Activated CD4-positive, alpha-beta T cell treated with anti-CD3 and anti-CD28 coated beads for 36 hours (primary cell): ENCODE data around the gene FHL3. TPM values are rescaled to one million over a fixed set of nuclear protein-coding genes. Genes with fewer than 3 reads are reported as not detected.

Experiments
- ATAC-seq: fragments of 200-7000 bp; cut with Tn5 transposase; one replicate; pipeline ENCODE4 v1.10.0; 2021; ENCODE audit warnings: mild to moderate bottlenecking, moderate library complexity
- CTCF ChIA-PET: fragments of 350-600 bp; sonication (Branson Sonifier 250); formaldehyde crosslinking; loops from one replicate; lab custom pipeline; 2021; ENCODE audit warnings: antibody characterized with exemption; lab: Charles Lee
- POLR2A ChIA-PET: fragments of 350-600 bp; sonication (Branson Sonifier 250); formaldehyde crosslinking; loops from one replicate; lab custom pipeline; 2021; ENCODE audit warnings: antibody characterized with exemption, inconsistent platforms; lab: Charles Lee
- DNase-seq: peaks from one replicate; pipeline ENCODE4 v3.0.0-alpha.2; 2020
- H3K27ac Mint-ChIP-seq: one replicate; pipeline ENCODE4 v1.8.0; 2021; ENCODE audit warnings: mixed read lengths
- H3K27me3 Mint-ChIP-seq: one replicate; pipeline ENCODE4 v1.8.0; 2021; ENCODE audit warnings: mixed read lengths
- H3K36me3 Mint-ChIP-seq: one replicate; pipeline ENCODE4 v1.8.0; 2021; ENCODE audit warnings: low read depth, mixed read lengths
- H3K4me1 Mint-ChIP-seq: one replicate; pipeline ENCODE4 v1.8.0; 2021; ENCODE audit warnings: mixed read lengths
- H3K4me3 Mint-ChIP-seq: one replicate; pipeline ENCODE4 v1.8.0; 2021; ENCODE audit warnings: mild to moderate bottlenecking, moderate library complexity, mixed read lengths
- H3K9me3 Mint-ChIP-seq: one replicate; pipeline ENCODE4 v1.8.0; 2021; ENCODE audit warnings: low read depth, mixed read lengths
- intact Hi-C, 2 experiments: fragments of 100-400 bp; cut with DNase I in 1 of 2; cut with micrococcal nuclease in 1 of 2; formaldehyde crosslinking; loops; one replicate each; pipeline versions ENCODE4 v1.14.2 to v1.15.1; 2022 to 2024; cut with DNase I, micrococcal nuclease
- total RNA-seq, 2 experiments: library from RNA; stranded (reverse); gene quantifications; one replicate each; pipeline ENCODE4 v1.2.3, GENCODE V29; 2021

The FHL3 gene
- total RNA-seq, 2 experiments from 2014 or later = 21.1 to 23.8 TPM

DNA sequence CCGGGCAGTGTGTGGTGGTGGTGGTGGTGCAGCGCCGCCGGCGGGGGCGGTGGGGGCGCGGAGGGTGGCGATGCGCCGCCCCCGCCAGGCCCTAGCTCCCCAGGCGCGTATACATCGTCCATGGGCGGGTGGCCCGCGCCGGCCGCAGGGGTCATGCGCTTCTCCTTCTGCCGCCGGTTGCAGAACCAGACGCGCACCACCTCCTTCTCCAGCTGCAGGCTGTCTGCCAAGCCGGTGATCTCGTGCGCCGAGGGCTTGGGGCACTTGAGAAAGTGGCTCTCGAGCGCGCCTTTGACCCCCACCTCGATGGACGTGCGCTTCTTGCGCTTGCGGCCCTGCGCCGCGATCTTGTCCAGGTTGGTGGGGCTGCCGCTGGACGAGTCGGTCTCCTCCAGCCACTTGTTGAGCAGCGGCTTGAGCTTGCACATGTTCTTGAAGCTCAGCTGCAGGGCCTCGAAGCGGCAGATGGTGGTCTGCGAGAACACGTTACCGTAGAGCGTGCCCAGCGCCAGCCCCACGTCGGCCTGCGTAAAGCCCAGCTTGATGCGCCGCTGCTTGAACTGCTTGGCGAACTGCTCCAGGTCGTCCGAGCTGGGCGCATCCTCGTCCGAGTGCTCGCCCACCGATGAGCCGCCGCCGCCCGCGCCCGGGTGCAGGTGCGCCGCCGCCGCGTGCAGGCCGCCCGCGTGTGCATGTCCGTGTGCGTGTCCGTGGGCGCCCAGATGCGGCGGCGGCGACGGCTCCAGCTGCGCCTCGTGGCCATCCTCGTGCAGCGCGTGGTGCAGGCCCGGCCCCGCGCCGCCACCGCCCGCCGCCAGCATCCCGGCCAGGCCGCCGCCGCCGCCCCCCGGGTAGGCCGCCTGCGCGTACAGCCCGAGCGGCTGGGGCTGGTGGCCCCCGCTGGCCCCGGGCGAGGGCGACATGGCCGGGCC lies 40.4 kb upstream of the FHL3 start:
- H3K4me3 Mint-ChIP-seq = peak overlapping the region; percentile 14
- peak; percentile 34 for DNase-seq
- peaks cover 11% of the 10 kb centered on the region for H3K4me1 Mint-ChIP-seq
- H3K27ac Mint-ChIP-seq = no peak overlapping the region
- intact Hi-C loops = loop anchor here in 1 of 2 experiments (1.0 to 5.0 kb wide), 2 partner anchors 15 to 772 kb away; no protein-coding TSS in a partner anchor
- H3K9me3 Mint-ChIP-seq = no peaks in the 10 kb centered on the region
- ChIA-PET CTCF (interaction anchor here (0.7 to 1.4 kb wide), 3 partner anchors 13 to 18 kb away, joined by 3 to 4 read pairs (median 3); no protein-coding TSS in a partner anchor), POLR2A (interaction anchor here (0.8 kb wide), 1 partner anchor 18 kb away, joined by 3 read pairs; no protein-coding TSS in a partner anchor)
- peak; percentile 1 for ATAC-seq
- H3K27me3 Mint-ChIP-seq = peaks cover 49% of the 10 kb centered on the region
- H3K36me3 Mint-ChIP-seq = no peaks in the 10 kb centered on the region

DNA sequence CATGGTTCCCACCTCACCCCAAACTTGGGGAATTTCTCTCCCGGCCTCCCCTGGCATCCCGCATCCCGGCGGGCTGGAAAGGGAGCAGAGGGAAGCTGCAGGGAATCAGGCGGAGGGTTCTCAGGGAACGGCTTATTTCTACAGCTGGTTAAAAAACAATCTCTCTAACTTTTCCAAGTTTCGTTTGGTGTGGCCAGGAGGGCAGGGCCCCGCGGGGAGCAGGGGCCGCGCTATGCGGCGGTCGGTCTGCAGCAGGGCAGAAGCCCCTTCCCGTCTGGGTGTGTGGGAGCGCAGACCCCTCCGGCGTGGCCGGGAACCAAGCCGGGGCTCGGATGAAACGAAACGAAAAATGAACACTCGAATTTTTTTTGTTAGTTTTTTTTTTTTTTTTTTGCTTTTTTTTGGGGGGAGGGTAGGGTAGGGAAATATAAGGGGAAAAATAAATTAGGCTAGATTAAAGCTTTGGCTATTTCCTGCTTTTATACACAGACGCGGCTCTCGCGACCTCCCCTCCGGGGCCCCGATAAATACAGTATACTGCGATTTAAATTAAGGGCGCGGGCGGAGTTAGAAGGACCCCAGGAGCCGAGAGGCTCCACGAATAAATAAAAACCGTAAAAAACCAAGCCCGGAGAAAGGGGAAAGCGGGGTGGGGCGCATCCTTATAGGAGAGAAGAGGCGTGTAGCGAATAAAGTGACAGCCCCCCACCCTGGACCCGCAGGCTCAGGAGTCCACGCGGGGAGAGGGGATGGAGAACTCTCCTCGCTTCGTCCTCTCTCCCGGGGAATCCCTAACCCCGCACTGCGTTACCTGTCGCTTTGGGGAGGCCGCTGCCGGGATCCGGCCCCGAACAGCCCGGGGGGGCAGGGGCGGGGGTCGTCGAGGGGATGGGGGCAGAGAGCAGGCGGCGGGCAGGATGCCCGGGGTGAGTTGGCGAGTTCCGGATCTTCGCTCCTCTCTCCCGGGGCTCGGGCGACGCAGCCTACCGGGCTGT lies 39.2 kb upstream of the FHL3 start:
- intact Hi-C loops = loop anchor here in 1 of 2 experiments (5.0 kb wide), 1 partner anchor 773 kb away; no protein-coding TSS in a partner anchor
- DNase-seq = no peak
- ChIA-PET POLR2A (no interaction called here), CTCF (interaction anchor here (0.7 to 1.2 kb wide), 3 partner anchors 12 to 17 kb away, joined by 3 to 4 read pairs (median 3); no protein-coding TSS in a partner anchor)
- Mint-ChIP-seq H3K9me3 (no peaks in the 10 kb centered on the region), H3K4me1 (peaks cover 11% of the 10 kb centered on the region), H3K27ac (no peak overlapping the region), H3K27me3 (peaks cover 57% of the 10 kb centered on the region), H3K36me3 (no peaks in the 10 kb centered on the region), H3K4me3 (peak overlapping the region; percentile 57)
- ATAC-seq = no peak

DNA sequence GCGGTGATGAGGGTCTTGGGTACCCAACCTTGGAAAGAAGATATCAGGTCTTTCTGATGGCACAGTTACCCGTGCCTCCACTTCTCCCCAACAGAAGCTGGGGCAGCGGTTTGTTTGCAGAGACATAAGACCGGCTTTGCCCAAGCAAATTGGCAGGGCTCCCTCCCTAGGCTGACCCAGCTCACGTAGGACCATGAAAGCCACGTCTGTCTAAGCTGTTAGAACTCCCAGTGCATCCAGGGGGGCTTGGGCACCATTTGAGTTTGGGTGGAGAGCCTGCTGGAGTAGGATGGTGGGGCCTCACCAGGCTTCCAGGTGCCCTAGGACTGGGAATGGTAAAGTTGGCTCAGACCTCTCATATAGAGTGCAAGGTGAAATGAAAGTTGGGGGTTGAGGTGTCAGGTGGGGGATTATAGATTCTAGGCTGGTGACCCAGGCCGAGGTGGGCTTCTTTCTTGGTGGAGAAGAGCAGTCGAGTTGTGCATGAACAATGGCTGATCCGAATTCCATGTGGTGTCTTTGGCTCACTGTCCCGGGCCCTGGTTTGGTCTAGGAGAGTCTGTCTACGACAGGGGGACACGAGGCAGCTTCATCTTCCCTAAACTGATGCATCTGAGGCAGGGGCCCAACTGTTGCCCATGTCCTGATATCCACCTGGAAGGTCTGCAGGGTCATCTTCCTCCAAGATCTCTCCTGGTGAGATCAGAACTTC lies 37.9 kb upstream of the FHL3 start:
- ChIA-PET POLR2A (interaction anchor here (0.6 to 1.4 kb wide), 2 partner anchors 13 to 560 kb away, joined by 3 to 5 read pairs; no protein-coding TSS in a partner anchor), CTCF (interaction anchor here (0.9 to 1.5 kb wide), 3 partner anchors 9 to 30 kb away, joined by 3 to 4 read pairs (median 3); no protein-coding TSS in a partner anchor)
- Mint-ChIP-seq H3K4me1 (peaks cover 11% of the 10 kb centered on the region), H3K36me3 (no peaks in the 10 kb centered on the region), H3K9me3 (no peaks in the 10 kb centered on the region), H3K27me3 (peaks cover 57% of the 10 kb centered on the region), H3K4me3 (no peak overlapping the region), H3K27ac (no peak overlapping the region)
- DNase-seq (no peak), ATAC-seq (no peak)
- intact Hi-C loops = no loop called here

DNA sequence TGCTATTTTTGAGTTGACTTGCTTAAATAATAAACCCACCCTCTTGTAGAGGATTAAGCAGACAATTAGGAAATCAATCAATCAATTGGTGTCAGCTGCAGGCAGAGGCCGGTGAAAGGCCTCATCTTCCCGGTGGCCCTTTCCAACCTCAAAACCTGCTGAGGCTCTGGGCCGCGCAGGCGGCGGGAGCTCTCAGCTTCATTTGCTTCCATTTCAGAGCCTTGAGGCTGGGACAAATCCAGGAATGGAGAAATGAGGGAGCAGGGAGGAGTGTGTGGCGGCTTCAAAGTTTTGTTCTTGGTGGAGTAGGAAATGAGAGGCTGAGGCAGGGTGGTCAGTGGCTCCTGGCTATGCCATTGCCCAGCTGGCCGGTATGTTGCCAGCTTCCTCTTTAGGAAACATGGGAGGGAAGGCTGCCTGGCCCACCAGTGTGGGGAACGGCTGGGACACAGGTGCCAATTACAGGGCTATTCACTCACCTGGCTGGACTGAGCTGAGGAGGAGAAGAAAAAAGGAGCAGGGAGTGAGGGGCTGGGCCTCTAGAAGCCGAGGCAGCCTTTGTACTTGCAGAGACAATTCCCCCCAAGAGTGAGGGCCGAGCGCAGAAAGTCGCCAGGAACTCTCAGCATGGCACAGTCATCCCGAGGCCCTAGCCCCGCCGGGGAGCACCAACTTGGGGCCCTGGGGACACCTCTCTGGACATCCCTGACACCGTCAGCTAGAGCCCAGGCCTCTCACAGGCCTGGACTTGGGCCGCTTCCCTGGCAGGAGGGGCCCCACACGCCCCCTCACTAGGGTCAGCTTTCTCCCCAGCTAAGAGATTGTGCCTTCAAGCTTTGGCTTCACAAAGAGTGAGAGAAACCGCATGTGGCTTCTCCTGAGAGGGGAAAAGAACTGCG lies 36.9 kb upstream of the FHL3 start:
- Mint-ChIP-seq H3K4me3 (no peak overlapping the region), H3K27ac (no peak overlapping the region), H3K36me3 (no peaks in the 10 kb centered on the region), H3K27me3 (peaks cover 50% of the 10 kb centered on the region), H3K9me3 (no peaks in the 10 kb centered on the region), H3K4me1 (peaks cover 10% of the 10 kb centered on the region)
- ChIA-PET CTCF (interaction anchor here (0.6 to 2.0 kb wide), 6 partner anchors 8 to 311 kb away, joined by 3 to 10 read pairs (median 3); no protein-coding TSS in a partner anchor), POLR2A (interaction anchor here (0.6 to 1.4 kb wide), 4 partner anchors 12 to 559 kb away, joined by 3 to 5 read pairs (median 4); no protein-coding TSS in a partner anchor)
- ATAC-seq (no peak), DNase-seq (no peak)
- intact Hi-C loops = no loop called here

DNA sequence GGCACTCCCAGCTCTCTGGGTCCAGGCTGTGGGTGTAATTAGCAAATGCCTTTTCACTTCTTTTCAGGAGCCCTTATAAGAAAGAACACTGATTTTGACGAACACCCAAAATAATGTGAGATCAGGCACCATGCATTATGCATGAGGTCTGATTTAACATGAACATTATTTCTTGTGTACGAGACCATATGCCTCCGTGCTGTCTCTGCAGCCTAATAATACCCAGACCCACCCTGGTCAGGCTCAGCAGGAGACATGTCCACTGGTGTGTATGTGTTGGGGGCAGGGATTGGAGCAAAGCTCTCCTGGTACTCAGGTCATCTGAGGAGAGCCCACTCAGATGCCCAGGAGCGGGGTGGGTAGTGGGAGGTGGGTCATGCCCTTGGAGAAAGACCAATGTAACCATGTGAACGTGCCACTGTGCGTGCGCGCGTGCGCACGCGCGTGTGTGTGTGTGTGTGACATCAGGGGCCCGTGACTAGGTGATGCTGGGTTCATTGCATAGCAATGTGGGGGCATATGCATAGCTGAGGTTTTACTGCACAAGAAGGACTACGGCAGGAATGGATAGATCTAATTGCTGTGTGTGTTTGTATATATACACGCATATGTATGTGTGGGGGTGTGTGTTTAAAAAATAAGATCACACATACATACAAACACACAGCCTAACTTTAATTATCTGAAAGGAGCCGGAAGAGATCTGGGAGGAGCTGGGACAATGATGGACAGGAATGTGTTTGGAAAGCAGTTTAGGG lies 34.2 kb upstream of the FHL3 start:
- CTCF ChIA-PET = interaction anchor here (2.0 kb wide), 1 partner anchor 9 kb away, joined by 10 read pairs; no protein-coding TSS in a partner anchor
- DNase-seq (no peak), ATAC-seq (no peak)
- Mint-ChIP-seq H3K4me1 (peaks cover 4% of the 10 kb centered on the region), H3K4me3 (no peak overlapping the region), H3K9me3 (no peaks in the 10 kb centered on the region), H3K27me3 (peaks cover 44% of the 10 kb centered on the region), H3K36me3 (no peaks in the 10 kb centered on the region), H3K27ac (no peak overlapping the region)
- POLR2A ChIA-PET = no interaction called here
- intact Hi-C loops = loop anchor here in 1 of 2 experiments (10.0 kb wide), 1 partner anchor 365 kb away; no protein-coding TSS in a partner anchor

DNA sequence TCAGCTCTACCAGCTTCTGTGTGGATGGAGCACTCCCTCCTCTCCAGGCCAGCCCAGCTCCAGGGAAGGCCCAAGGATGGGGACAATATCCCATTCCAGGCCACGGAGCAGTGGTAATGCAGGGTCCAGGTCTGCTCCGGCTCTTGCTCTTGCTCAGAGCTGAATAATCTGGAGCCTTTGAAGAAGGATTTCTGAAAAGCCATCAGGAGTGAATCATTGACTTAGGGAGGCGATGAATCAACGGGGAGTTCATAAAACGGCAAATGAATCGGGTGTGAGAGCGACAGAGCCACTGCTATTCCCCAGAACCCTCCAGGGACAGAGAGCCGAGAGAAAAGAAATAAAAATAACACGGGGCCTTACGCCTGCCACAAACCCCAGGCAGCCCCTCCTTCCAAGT lies 33.5 kb upstream of the FHL3 start:
- ChIA-PET CTCF (interaction anchor here (0.7 kb wide), 1 partner anchor 178 kb away, joined by 3 read pairs; no protein-coding TSS in a partner anchor), POLR2A (no interaction called here)
- intact Hi-C loops = loop anchor here in 1 of 2 experiments (10.0 kb wide), 1 partner anchor 366 kb away; no protein-coding TSS in a partner anchor
- Mint-ChIP-seq H3K4me1 (peaks cover under 1% of the 10 kb centered on the region), H3K9me3 (no peaks in the 10 kb centered on the region), H3K27me3 (peaks cover 40% of the 10 kb centered on the region), H3K4me3 (no peak overlapping the region), H3K27ac (no peak overlapping the region), H3K36me3 (no peaks in the 10 kb centered on the region)
- no peak for DNase-seq
- ATAC-seq = no peak

DNA sequence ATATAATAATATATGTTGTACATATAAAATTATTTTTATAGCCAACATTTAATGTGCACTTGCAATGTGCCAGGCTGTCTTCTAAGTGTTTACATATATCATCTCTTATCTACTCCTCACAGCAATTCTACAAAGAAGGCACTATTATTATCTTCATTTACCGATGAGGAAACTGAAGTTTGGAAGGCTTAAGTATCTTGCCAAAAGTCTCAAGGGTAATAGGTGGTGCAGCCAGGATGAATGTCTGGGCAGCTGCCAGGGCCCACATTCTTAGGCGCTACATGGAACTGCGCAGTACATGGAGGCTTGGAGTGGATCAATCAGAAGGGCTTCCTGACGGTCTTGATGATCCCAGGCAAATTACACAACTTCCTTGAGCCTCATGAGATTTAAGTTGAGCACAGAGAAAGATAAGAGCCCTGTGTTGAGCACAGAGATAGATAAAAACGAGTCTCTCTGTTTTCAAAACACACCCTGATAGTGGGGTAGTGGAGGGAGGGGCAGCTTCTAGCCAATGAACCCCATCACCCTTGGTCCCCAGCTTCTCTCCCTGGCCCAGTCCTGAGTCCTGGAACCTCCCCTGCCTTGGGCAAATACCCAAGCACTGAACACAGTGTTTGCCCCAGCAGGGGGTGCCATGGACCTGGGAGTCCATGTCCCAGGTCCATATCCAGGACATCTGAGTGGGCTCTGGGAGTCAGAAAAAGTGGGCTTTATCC lies 32.1 kb upstream of the FHL3 start:
- peaks cover 27% of the 10 kb centered on the region for H3K27me3 Mint-ChIP-seq
- no peaks in the 10 kb centered on the region for H3K4me1 Mint-ChIP-seq
- no peak overlapping the region for H3K4me3 Mint-ChIP-seq
- DNase-seq (peak; percentile 47), ATAC-seq (no peak)
- intact Hi-C loops = loop anchor here in 1 of 2 experiments (10.0 kb wide), 1 partner anchor 367 kb away; no protein-coding TSS in a partner anchor
- ChIA-PET POLR2A (no interaction called here), CTCF (interaction anchor here (0.5 to 0.9 kb wide), 2 partner anchors 310 to 807 kb away, joined by 3 read pairs; no protein-coding TSS in a partner anchor)
- H3K9me3 Mint-ChIP-seq = no peaks in the 10 kb centered on the region
- no peaks in the 10 kb centered on the region for H3K36me3 Mint-ChIP-seq
- no peak overlapping the region for H3K27ac Mint-ChIP-seq

DNA sequence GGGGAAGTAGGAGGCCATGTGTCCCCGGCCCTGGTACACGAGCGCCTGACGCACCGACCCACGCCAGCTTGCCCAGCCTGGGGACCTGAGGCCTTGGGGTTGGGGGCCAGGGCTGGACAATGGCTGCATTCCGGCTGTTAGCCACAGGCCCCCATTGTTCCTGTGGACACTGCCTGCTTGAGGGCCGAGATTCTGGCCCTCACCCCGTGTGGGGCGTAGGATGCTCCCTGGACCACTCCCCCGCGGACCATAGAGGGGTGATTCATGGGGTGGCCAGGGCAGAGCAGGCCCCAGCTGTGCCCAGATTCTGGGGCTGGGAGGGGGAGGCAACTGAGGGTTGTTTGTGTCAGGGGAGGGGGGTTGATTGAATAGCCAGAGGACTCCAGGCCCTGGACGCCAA lies 29.6 kb upstream of the FHL3 start:
- H3K4me1 Mint-ChIP-seq = peaks cover 21% of the 10 kb centered on the region
- ATAC-seq (no peak), DNase-seq (no peak)
- ChIA-PET POLR2A (no interaction called here), CTCF (interaction anchor here (1.2 to 1.3 kb wide), 2 partner anchors 12 to 490 kb away, joined by 4 read pairs; no protein-coding TSS in a partner anchor)
- no peaks in the 10 kb centered on the region for H3K36me3 Mint-ChIP-seq
- H3K27me3 Mint-ChIP-seq = peaks cover 8% of the 10 kb centered on the region
- no peak overlapping the region for H3K4me3 Mint-ChIP-seq
- H3K9me3 Mint-ChIP-seq = no peaks in the 10 kb centered on the region
- intact Hi-C loops = loop anchor here in 1 of 2 experiments (10.0 kb wide), 1 partner anchor 370 kb away; no protein-coding TSS in a partner anchor
- no peak overlapping the region for H3K27ac Mint-ChIP-seq
